HG02981 (cell line): ENCODE results near the gene SPDYE3.
A peak's percentile ranks its signal among the peaks of the same experiment; 100 is the strongest.

Experiments
- ATAC-seq: cut with Tn5 transposase; IDR thresholded peaks from one replicate; pipeline ENCODE4 v1.9.1; 2021; ENCODE audit warnings: mild to moderate bottlenecking, moderate library complexity; ENCODE audit not compliant: unreplicated experiment

Gene SPDYE3

DNA sequence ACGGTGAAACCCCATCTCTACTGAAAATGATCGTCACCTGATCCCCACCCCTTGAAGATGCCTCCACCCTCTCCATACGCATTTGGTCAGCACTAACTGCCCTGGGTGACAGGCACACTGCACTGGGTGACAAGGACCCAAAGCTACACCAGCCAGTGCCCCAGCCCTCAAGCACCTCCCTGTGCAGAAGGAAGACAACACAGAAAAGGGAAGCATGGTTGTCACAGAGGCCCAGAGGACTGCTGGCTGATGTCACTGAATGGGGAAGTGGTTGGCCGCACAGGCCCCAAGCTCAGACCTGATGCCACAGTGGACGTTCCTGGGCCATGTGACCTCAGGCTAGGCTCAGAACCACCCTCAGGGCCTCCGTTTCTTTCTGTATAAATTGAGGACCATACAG is 61.6 kb downstream of the SPDYE3 start:
- ATAC-seq: peak; percentile 63

DNA sequence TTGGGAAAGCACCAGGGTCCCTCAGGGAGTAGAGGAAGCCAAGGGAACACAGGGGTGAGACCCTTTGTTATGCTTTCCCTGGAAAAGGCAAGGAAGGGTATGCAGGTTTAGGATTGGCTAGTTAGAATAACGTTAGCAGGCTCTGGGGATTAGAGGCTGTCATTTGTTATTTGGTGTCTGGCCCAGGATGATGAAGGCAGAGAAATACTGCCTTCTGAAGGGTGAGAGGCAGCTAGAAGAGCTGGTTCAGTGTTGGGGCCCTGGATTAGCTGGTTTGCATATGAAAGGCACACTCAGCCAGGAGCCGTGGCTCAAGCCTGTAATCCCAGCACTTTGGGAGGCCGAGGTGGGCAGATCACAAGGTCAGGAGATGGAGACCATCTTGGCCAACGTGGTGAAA is 62.8 kb downstream of the SPDYE3 start:
- ATAC-seq: no peak

DNA sequence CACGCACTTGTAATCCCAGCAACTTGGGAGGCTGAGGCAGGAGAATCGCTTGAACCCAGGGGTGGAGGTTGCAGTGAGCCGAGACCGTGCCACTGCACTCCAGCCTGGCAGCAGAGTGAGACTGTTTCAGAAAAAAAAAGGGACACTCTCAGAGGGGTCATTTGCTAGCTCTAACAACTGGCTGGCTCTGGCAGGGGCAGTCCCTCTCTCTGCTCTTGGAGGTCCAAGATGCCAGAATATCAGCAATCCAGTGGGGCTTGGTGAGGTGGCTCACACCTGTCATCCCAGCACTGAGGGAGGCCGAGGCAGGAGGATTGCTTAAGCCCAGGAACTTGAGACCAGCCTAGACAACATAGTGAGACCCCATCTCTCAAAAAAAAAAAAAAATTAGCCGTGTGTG is 63.2 kb downstream of the SPDYE3 start:
- ATAC-seq: no peak

DNA sequence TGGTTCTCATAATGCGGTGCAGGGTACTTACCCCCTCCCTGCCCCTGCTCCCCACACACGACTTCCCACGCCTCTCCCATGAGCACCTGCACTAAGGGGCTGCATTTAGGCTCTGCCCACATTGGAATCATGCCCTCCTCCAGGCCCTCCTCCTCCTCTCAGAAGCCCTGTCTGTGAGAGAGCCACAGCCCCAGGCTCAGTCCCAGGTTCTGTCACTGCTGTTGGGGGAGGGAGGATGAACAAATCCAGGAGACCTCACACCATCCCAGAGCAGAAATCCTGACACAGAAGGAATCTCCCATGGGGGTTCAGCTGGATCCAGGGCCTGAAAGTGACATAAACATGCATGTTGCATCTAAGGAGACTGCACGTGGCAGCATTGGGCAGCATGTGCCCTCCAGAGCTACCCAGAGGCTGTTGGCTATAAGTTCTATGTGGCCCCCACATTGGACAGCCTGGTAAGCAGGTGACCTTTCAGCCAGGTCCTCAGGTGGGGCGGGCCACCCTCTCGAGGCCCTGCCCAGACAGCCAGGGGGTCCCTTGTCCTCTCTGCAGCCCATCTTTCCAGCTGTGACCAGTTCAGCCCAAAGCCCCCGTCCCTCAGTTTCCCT is 64.2 kb downstream of the SPDYE3 start:
- no peak for ATAC-seq
